HL-60/S4 treated with phorbol 12-myristate 13-acetate at 8.2 ng/mL for 4 days and 3 days (cell line): Measurements from ENCODE around the gene CT45A7.
"Not testable (repeated sequence)": the region's sequence is repeated elsewhere in the genome, so short reads cannot be mapped to it uniquely, and the experiment has no call there.

Experiments
- in situ Hi-C: fragments of 300-500 bp; cut with MboI; formaldehyde crosslinking; loops from 2 replicates; pipeline ENCODE4 v1.15.0; 2022; ENCODE audit warnings: low sequenced_read_pairs

Gene CT45A7

GRCh38 chrX:135837180-135837579, at the start of gene CT45A7:
TSS of gene CT45A7 (minus strand) at chrX:135837280. CDS start at chrX:135833533, 3,747 bp downstream.
- in situ Hi-C loops, result not testable (repeated sequence)

GRCh38 chrX:135882741-135883140, 45.7 kb upstream of the CT45A7 start:
- in situ Hi-C loops, result not testable (repeated sequence)

- in situ Hi-C loops, result not testable (repeated sequence)
Measured at GRCh38 chrX:135871712-135872111, 34.6 kb upstream of the CT45A7 start, which contains the start of gene CT45A9. TSS of gene CT45A9 (minus strand) at chrX:135871812. CDS start at chrX:135868061, 3,751 bp downstream.

- in situ Hi-C loops, result not testable (repeated sequence)
Measured at GRCh38 chrX:135854438-135854837, 17.4 kb upstream of the CT45A7 start, which contains the start of gene CT45A8. TSS of gene CT45A8 (minus strand) at chrX:135854538. CDS start at chrX:135850783, 3,755 bp downstream.

- in situ Hi-C loops, result not testable (repeated sequence)
Measured at GRCh38 chrX:135819912-135820311, 17.2 kb downstream of the CT45A7 start, which contains the start of gene CT45A2. TSS of gene CT45A2 (minus strand) at chrX:135820012. CDS start at chrX:135816265, 3,747 bp downstream.

GRCh38 chrX:135802687-135803086, 34.4 kb downstream of the CT45A7 start, which contains the start of gene CT45A6:
TSS of gene CT45A6 (minus strand) at chrX:135802787. CDS start at chrX:135798993, 3,794 bp downstream.
- in situ Hi-C loops, result not testable (repeated sequence)

- in situ Hi-C loops, result not testable (repeated sequence)
Measured at GRCh38 chrX:135785403-135785802, 51.7 kb downstream of the CT45A7 start, which contains the start of gene CT45A5. TSS of gene CT45A5 (minus strand) at chrX:135785503. CDS start at chrX:135781729, 3,774 bp downstream.
